ENCODE measurements around the gene RAPGEFL1.
A peak's percentile ranks its signal among the peaks of the same experiment; 100 is the strongest.

- TF ChIP-seq CTCF (IDR thresholded peaks at IDR 0.05) (peak in 2 of 7 experiments; percentile 18 to 20), POLR2A (IDR thresholded peaks at IDR 0.05) (no peak)
These were observed 13.1 kb downstream of the RAPGEFL1 start for GRCh38 chr17:40190197-40191021.
